ENCODE measurements around the gene CFAP45. TPM values are rescaled to one million over a fixed set of nuclear protein-coding genes. Genes with fewer than 3 reads are reported as not detected.

CFAP45 gene
- total and polyA plus RNA-seq, 2 donors from 2014 or later: 1.0 to 14.2 TPM

DNA sequence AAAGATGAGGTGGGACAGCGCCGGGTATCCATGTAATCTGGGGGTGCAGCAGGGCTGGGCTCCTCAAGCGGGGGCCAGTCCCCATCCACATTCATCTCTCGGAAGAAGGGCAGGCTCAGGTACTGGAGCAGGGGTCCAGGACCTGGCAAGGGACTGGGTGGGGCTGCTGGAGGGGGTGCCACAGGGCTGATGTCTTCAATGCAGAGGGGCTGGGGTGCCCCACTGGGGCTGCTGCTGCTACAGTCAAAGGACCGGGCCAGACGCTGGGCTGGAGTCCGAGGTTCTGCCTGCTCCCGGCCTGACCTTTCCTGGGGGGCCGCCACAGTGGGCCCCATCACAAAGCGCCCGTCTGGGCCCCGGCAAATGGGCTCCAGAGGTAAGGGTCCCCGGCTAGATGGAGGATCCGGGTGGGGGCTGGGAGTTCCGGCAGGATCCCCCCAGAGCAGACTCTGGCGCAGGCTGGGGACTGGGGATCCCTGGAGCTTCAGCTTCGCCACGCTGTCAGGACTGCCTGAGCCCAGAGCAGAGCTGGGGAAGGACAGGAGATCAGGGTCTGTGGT lies 28.6 kb upstream of the CFAP45 start:
- intact Hi-C loops (cut with DNase I): no loop called here
- TF ChIP-seq, protein P1, sequence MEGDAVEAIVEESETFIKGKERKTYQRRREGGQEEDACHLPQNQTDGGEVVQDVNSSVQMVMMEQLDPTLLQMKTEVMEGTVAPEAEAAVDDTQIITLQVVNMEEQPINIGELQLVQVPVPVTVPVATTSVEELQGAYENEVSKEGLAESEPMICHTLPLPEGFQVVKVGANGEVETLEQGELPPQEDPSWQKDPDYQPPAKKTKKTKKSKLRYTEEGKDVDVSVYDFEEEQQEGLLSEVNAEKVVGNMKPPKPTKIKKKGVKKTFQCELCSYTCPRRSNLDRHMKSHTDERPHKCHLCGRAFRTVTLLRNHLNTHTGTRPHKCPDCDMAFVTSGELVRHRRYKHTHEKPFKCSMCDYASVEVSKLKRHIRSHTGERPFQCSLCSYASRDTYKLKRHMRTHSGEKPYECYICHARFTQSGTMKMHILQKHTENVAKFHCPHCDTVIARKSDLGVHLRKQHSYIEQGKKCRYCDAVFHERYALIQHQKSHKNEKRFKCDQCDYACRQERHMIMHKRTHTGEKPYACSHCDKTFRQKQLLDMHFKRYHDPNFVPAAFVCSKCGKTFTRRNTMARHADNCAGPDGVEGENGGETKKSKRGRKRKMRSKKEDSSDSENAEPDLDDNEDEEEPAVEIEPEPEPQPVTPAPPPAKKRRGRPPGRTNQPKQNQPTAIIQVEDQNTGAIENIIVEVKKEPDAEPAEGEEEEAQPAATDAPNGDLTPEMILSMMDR (IDR thresholded peaks at IDR 0.05; ENCODE audit: borderline replicate concordance, extremely low read depth, insufficient read depth): no peak
- Histone ChIP-seq H3K4me1 (ENCODE audit: control insufficient read depth in 2 of 3, insufficient read depth in 2 of 3, low read depth in 1 of 3, low read length in 3 of 3) (peaks cover 0 to 9% (median 2%) of the 10 kb centered on the region in 3 donors), H3K9ac (ENCODE audit: low read length in 3 of 3) (no peak overlapping the region), H3K27ac (ENCODE audit: low read depth in 2 of 2, low read length in 2 of 2) (no peak overlapping the region), H3K36me3 (ENCODE audit: control insufficient read depth in 2 of 3, insufficient read depth in 3 of 3, low read length in 3 of 3) (no peaks in the 10 kb centered on the region), H3K27me3 (ENCODE audit: control insufficient read depth, insufficient read depth, low read length) (no peaks in the 10 kb centered on the region), H3K4me3 (ENCODE audit: low read length in 3 of 3) (no peak overlapping the region), H3K9me3 (ENCODE audit: control insufficient read depth in 2 of 3, insufficient read depth in 1 of 3, low read length in 3 of 3) (no peaks in the 10 kb centered on the region)
- FAIRE-seq (no peak), DNase-seq (peak in 1 of 5 donors; percentile 73)

DNA sequence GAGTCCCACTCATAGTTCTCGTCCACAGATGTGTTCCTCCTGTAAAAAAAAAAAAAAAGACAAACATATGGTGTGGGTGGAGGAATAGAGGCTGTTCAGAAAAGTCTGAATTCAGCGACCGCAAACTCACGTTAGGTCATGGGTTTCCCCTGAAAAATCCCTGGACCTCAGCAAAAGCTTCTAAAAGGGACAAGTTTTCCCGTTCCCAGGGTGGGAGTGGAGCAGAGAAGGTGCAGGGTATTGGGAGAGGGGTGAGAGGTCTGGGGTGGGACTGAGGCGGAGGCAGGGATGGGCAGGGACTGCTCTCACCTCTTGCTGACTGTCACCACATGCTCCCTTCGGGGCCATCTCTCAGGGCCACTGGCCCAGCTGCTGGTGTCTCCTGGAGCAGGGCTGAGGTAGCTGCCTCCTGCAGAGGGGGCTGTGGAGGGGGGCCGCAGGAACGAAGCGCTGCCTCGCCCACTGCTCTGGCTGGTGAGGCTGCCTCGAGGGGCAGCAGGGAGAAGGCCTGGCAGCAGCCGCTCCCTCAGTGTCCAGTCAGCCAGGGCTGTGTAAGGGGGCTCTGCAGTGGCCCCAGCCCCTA lies 28.0 kb upstream of the CFAP45 start:
- H3K27ac ChIP-seq (ENCODE audit: low read depth in 2 of 2, low read length in 2 of 2): no peak overlapping the region
- FAIRE-seq (no peak), DNase-seq (peak in 1 of 5 donors; percentile 61)
- no peaks in the 10 kb centered on the region for H3K27me3 ChIP-seq (ENCODE audit: control insufficient read depth, insufficient read depth, low read length)
- H3K9me3 ChIP-seq (ENCODE audit: control insufficient read depth in 2 of 3, insufficient read depth in 1 of 3, low read length in 3 of 3): no peaks in the 10 kb centered on the region
- no peaks in the 10 kb centered on the region for H3K36me3 ChIP-seq (ENCODE audit: control insufficient read depth in 2 of 3, insufficient read depth in 3 of 3, low read length in 3 of 3)
- no peak overlapping the region for H3K4me3 ChIP-seq (ENCODE audit: low read length in 3 of 3)
- H3K4me1 ChIP-seq (ENCODE audit: control insufficient read depth in 2 of 3, insufficient read depth in 2 of 3, low read depth in 1 of 3, low read length in 3 of 3): peaks cover 2 to 13% (median 2%) of the 10 kb centered on the region in 3 donors
- intact Hi-C loops (cut with DNase I): no loop called here
- H3K9ac ChIP-seq (ENCODE audit: low read length in 3 of 3): no peak overlapping the region
- TF ChIP-seq, protein P1 (IDR thresholded peaks at IDR 0.05; ENCODE audit: borderline replicate concordance, extremely low read depth, insufficient read depth): no peak

DNA sequence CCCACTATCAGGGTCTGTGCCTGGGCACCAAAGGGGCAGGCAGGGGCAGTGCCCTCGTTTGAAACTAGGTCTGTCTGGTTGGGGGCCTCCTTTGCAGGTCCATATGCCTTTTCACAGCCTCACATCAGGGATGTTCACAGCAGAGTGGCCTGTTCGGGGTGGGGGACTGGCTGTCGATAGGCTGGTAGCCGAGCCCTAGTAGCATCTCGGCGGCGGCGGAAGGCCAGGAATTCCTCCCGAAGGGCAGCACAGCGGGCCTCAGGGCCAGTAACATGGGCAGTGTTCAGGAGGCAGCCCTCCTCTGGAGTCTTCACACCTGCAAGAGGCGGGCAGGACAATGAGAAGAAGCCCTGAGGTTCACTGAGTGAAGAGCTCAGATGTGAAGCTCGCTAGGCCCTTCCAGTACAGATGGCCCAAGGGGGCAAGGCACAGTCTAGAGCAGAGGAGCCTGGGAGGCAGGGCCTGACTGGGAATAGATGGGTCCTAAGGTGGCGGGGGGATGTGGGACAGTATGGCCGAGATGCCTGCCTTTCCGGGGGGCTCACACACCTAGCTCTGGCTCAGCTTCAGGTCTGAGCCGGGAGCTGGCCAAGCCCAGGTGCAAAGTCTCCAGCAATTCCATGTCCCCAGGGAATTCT lies 27.4 kb upstream of the CFAP45 start:
- DNase-seq: peak in 1 of 5 donors; percentile 61
- FAIRE-seq: no peak
- Histone ChIP-seq H3K4me1 (ENCODE audit: control insufficient read depth in 2 of 3, insufficient read depth in 2 of 3, low read depth in 1 of 3, low read length in 3 of 3) (peaks cover 2 to 20% (median 4%) of the 10 kb centered on the region in 3 donors), H3K9me3 (ENCODE audit: control insufficient read depth in 2 of 3, insufficient read depth in 1 of 3, low read length in 3 of 3) (no peaks in the 10 kb centered on the region), H3K27me3 (ENCODE audit: control insufficient read depth, insufficient read depth, low read length) (no peaks in the 10 kb centered on the region), H3K9ac (ENCODE audit: low read length in 3 of 3) (no peak overlapping the region), H3K36me3 (ENCODE audit: control insufficient read depth in 2 of 3, insufficient read depth in 3 of 3, low read length in 3 of 3) (no peaks in the 10 kb centered on the region), H3K27ac (ENCODE audit: low read depth in 2 of 2, low read length in 2 of 2) (no peak overlapping the region), H3K4me3 (ENCODE audit: low read length in 3 of 3) (no peak overlapping the region)
- TF ChIP-seq, protein P1 (IDR thresholded peaks at IDR 0.05; ENCODE audit: borderline replicate concordance, extremely low read depth, insufficient read depth): no peak
- intact Hi-C loops (cut with DNase I): no loop called here

All from kidney (tissue), 14 donors.